Measurements from ENCODE around the gene LMBR1L. TPM values are rescaled to one million over a fixed set of nuclear protein-coding genes. Genes with fewer than 3 reads are reported as not detected.
A peak's percentile ranks its signal among the peaks of the same experiment; 100 is the strongest.

The LMBR1L gene
- total RNA-seq, 1 donor from 2014 or later = 27.5 TPM

DNA sequence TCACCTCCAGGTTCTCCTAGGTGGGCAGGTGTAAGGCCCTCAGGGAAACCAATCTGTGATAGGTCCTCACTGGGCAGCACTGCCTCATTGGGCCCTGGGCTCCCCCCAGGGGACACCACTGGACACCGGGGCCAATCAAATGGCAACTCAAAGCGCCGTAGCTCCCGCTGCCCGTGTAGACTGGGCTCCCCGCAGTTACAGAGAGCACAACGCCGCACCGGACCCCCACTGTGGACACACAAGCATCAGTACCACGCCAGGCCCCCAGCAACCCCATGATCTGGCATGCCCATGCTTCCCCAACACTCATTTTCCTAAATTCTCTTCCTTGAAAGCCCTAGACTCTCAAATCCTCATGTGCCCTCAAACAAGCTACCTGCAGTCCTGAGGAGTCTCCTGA, 56.1 kb downstream of the LMBR1L start:
- no peak for DNase-seq (ENCODE audit: low read depth)

DNA sequence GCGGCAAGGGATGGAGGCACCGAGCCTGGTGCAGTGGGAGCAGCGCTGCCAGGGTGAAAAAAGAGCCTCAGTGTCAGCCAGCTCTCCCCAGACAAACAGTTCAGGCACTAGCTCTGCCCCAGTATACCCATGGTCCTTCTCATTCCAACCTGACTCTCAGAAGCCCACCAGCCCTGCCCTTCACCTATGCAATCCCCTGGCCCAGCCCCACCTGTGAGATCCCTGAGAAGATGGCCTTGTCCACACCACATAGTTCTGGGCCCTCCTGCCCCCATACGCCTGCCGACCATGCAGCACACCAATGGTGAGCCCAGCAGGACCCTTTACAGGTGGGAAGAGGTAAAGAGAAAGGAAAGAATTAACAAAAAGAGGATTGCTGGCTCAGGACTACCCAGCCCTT, 56.6 kb downstream of the LMBR1L start:
- DNase-seq (ENCODE audit: low read depth) = no peak

DNA sequence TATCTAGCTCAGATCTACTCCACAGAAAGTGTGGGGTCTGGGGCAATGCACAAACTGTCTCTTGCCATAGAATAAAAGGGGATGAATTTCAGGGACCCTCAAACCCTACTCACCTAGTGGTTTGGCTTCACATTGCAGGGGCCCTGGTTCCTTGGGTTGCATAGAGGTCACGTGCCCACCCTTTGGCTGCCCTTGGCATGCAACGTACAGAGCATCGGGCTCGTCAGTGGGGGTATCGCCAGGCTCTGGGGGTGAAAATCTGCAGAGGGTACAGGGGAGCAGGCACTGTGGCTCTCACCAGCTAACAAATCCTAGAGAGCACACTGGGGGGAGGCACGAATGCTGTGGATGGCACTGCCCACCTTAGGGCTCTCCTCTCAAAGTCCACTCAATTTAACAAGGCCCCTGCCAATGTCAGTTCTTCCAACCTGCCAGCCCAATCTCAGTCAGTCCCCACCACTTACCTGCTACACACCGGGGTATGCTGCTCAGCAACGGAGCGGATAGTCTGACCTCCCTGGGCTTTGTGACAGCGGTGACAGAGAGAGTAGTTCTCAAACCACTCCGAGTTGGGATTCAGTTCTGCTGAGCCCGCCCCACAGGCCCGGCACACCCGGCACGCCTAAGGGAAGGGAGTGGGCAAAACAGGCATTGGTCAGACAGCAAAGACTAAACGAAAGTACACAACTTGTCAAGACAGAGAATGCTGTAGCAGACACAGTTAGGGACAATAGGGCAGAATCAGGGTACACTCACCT, 58.0 kb downstream of the LMBR1L start:
- DNase-seq (ENCODE audit: low read depth) = no peak

DNA sequence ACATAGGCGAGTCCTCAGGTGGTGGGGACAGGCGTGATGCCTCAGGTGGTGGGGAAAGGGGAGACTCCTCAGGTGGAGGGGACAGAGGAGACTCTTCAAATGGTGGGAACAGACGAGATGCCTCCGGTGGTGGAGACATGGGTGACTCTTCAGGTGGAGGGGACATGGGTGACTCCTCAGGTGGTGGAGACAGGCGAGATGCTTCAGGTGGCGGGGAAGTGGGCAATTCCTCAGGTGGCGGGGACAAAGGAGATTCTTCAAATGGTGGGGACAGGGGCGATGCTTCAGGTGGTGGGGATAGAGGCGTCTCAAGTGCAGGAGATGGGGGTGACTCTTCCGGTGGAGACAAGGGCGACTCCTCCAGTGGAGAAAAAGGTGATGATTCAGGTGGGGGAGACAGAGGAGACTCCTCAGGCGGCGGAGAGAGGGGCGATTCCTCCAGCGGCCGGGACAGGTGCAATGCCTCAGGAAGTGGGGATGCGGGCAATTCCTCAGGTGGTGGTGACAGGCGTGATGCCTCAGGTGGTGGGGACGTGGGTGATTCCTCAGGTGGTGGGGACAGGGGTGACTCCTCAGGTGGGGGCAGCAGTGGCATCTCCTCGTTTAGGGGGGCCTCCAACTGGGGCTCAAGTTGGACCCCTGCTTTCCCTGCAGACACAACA, 58.7 kb downstream of the LMBR1L start:
- DNase-seq (ENCODE audit: low read depth) = no peak

- DNase-seq (ENCODE audit: low read depth) = no peak
Measured at GRCh38 chr12:49051373-49051764, 59.3 kb downstream of the LMBR1L start.

- DNase-seq (ENCODE audit: low read depth) = no peak
Measured at GRCh38 chr12:49050507-49051372, 59.9 kb downstream of the LMBR1L start.

DNA sequence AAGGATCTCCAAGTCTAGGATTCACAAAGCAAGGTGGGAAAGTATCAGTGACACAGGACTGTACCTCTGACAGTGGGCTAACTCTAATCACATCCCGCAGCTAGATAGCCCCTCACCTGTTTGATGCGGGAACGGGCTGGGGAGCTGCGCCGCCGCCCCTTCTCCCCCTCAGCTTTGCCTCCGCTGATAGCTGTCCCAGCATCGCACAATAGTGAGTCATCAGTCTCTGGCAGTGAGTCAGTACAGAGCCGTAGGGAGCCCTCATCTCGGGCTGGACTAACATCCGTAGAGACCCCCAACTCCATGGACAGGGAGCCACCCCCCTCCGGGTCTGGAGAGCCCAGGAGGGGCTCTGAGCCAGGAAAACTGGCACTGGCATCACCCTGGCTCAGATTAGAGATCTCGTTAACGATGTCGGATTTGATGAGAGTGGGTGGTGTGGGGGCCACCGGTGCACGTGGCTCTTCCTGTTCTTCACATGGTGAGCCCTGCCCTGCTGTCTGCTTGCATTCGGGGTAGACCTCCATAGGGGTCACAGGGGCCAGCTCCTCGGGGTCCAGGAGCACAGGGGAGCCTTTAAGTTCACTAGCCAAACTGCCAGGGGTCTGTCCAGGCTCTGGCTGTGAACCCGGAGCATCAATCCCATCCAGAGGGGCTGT, 61.0 kb downstream of the LMBR1L start:
- DNase-seq (ENCODE audit: low read depth) = peak; percentile 51

DNA sequence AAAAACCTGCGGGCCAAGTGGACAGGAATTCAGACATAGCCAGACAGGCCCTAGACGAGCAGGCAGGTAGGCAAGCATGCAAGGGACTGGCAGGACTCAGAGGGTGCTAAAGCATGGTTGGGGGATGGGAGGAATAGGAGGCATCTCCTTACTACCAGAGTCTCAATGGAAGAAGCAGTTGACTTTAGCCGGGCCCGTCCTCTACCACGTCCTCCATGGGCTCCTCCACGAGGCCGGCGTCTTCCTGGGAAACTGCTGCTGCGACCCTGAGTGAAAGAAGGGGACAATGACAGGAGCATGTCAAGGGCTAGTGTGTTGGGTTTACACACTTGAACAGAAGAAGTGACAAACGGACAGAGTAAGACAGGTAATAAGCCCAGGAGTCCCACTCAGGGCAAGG, 61.7 kb downstream of the LMBR1L start:
- no peak for DNase-seq (ENCODE audit: low read depth)

Other genes with a start within 250 kb of the LMBR1L start
- not detected in 2 replicates for gene RND1, start 245.0 kb downstream of the LMBR1L start, total RNA-seq
- 4.3 and 8.0 TPM in 2 replicates for gene FKBP11, start 185.4 kb downstream of the LMBR1L start, total RNA-seq
- 47.6 and 54.1 TPM in 2 replicates for gene ARF3, start 153.4 kb downstream of the LMBR1L start, total RNA-seq
- 0.83 and 1.4 TPM in 2 replicates for gene WNT10B, start 139.1 kb downstream of the LMBR1L start, total RNA-seq
- gene WNT1, start 132.5 kb downstream of the LMBR1L start, total RNA-seq = not detected in 2 replicates
- 3.4 and 12.3 TPM in 2 replicates for gene DDN, start 111.5 kb downstream of the LMBR1L start, total RNA-seq
- gene PRKAG1, start 92.1 kb downstream of the LMBR1L start, total RNA-seq = 67.0 and 76.0 TPM in 2 replicates
- gene KMT2D, start 50.1 kb downstream of the LMBR1L start, total RNA-seq = 26.6 and 32.2 TPM in 2 replicates
- gene RHEBL1, start 40.9 kb downstream of the LMBR1L start, total RNA-seq = 1.2 TPM in 1 of 2 replicates, not detected in the other
- gene DHH, start 16.0 kb downstream of the LMBR1L start, total RNA-seq = 0.21 and 0.27 TPM in 2 replicates
- gene TUBA1B, start 20.5 kb upstream of the LMBR1L start, total RNA-seq = 1,860 and 2,094 TPM in 2 replicates
- gene TUBA1A, start 78.2 kb upstream of the LMBR1L start, total RNA-seq = 2,694 and 2,699 TPM in 2 replicates
- 547 and 595 TPM in 2 replicates for gene TUBA1C, start 154.2 kb upstream of the LMBR1L start, total RNA-seq
- gene PRPH, start 184.3 kb upstream of the LMBR1L start, total RNA-seq = 0.05 TPM in 1 of 2 replicates, not detected in the other
- gene TROAP, start 212.4 kb upstream of the LMBR1L start, total RNA-seq = 1.1 TPM in 1 of 2 replicates, not detected in the other
- 37.7 and 119 TPM in 2 replicates for gene C1QL4, start 226.3 kb upstream of the LMBR1L start, total RNA-seq
- gene DNAJC22, start 236.0 kb upstream of the LMBR1L start, total RNA-seq = 0.62 and 1.0 TPM in 2 replicates